SK-N-SH treated with all-trans-retinoic acid at 6 μM for 48 hours (cell line): ENCODE measurements around the gene BEX3.

Experiments used
- ARNTL ChIP-seq: fragments of 450-650 bp; formaldehyde crosslinking; IDR thresholded peaks from 2 replicates; pipeline ENCODE4 v1.5.0; 2020; ENCODE audit warnings: low read depth, mild to moderate bottlenecking, moderate library complexity, borderline replicate concordance
- ESRRG ChIP-seq: fragments of 250-450 bp; sonication (Bioruptor Pico); IDR thresholded peaks from 2 replicates; pipeline ENCODE4 v1.6.1; 2021; ENCODE audit warnings: mild to moderate bottlenecking
- GLIS3 ChIP-seq: fragments of 250-450 bp; sonication (Bioruptor Pico); IDR thresholded peaks from 2 replicates; pipeline ENCODE4 v1.5.0; 2020; ENCODE audit warnings: mild to moderate bottlenecking, moderate library complexity
- POU6F1 ChIP-seq: fragments of 250-450 bp; sonication (Bioruptor Pico); IDR thresholded peaks from 2 replicates; pipeline ENCODE4 v1.8.0; 2021; ENCODE audit warnings: low read depth, mild to moderate bottlenecking, moderate library complexity, borderline replicate concordance
- SNAI2 ChIP-seq: fragments of 250-450 bp; sonication (Bioruptor Pico); IDR thresholded peaks from 2 replicates; pipeline ENCODE4 v1.5.0; 2020; ENCODE audit warnings: mild to moderate bottlenecking, moderate library complexity
- TOX ChIP-seq: fragments of 250-450 bp; sonication (Bioruptor Pico); IDR thresholded peaks from 2 replicates; pipeline ENCODE4 v1.8.0; 2021; ENCODE audit warnings: mild to moderate bottlenecking, moderate library complexity, borderline replicate concordance
- ZFP30 ChIP-seq: fragments of 450-650 bp; formaldehyde crosslinking; IDR thresholded peaks from 2 replicates; pipeline ENCODE4 v1.5.0; 2022; ENCODE audit warnings: mild to moderate bottlenecking, moderate library complexity
- ZNF70 ChIP-seq: fragments of 450-650 bp; formaldehyde crosslinking; IDR thresholded peaks from 2 replicates; pipeline ENCODE4 v1.5.0; 2020; ENCODE audit warnings: mild to moderate bottlenecking, moderate library complexity
- ZNF8 ChIP-seq: fragments of 450-650 bp; formaldehyde crosslinking; IDR thresholded peaks from 2 replicates; pipeline ENCODE4 v1.5.0; 2020; ENCODE audit warnings: mild to moderate bottlenecking, moderate library complexity
- TF ChIP-seq, protein P1 (sequence below): fragments of 250-450 bp; sonication (Bioruptor Pico); IDR thresholded peaks from 2 replicates; pipeline ENCODE4 v1.8.0; 2020; ENCODE audit warnings: mild to moderate bottlenecking, moderate library complexity, borderline replicate concordance
- TF ChIP-seq, protein P2 (sequence below): fragments of 250-450 bp; sonication (Bioruptor Pico); IDR thresholded peaks from 2 replicates; pipeline ENCODE4 v1.5.1; 2020; ENCODE audit warnings: low read depth, mild to moderate bottlenecking, moderate library complexity
- TF ChIP-seq, protein P3 (sequence below): fragments of 250-450 bp; sonication (Bioruptor Pico); IDR thresholded peaks from 2 replicates; pipeline ENCODE4 v1.5.0; 2020; ENCODE audit warnings: mild to moderate bottlenecking, moderate library complexity

DNA sequence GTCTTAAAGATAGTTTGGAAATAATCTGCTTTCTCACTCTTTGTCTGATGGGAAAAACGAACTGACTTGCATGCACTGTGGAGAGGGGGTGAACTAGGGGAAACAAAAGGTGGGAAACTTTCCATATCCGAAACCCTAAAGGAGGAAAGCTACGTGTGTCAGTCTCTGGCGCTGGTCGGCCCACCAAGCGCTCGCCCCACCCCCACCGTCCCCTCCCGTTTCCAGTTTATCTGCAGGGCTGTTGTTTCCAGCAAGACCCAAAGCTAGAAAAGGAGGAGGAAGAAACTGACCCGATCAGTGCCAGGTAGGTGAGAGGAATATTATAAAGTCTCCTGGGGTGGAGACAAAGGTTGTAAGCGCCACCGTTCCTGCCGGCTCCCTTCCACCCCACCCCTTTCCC lies 19.5 kb upstream of the BEX3 start:
- TF ChIP-seq, protein P1, sequence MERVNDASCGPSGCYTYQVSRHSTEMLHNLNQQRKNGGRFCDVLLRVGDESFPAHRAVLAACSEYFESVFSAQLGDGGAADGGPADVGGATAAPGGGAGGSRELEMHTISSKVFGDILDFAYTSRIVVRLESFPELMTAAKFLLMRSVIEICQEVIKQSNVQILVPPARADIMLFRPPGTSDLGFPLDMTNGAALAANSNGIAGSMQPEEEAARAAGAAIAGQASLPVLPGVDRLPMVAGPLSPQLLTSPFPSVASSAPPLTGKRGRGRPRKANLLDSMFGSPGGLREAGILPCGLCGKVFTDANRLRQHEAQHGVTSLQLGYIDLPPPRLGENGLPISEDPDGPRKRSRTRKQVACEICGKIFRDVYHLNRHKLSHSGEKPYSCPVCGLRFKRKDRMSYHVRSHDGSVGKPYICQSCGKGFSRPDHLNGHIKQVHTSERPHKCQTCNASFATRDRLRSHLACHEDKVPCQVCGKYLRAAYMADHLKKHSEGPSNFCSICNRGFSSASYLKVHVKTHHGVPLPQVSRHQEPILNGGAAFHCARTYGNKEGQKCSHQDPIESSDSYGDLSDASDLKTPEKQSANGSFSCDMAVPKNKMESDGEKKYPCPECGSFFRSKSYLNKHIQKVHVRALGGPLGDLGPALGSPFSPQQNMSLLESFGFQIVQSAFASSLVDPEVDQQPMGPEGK = no peak
- TF ChIP-seq, protein P2, sequence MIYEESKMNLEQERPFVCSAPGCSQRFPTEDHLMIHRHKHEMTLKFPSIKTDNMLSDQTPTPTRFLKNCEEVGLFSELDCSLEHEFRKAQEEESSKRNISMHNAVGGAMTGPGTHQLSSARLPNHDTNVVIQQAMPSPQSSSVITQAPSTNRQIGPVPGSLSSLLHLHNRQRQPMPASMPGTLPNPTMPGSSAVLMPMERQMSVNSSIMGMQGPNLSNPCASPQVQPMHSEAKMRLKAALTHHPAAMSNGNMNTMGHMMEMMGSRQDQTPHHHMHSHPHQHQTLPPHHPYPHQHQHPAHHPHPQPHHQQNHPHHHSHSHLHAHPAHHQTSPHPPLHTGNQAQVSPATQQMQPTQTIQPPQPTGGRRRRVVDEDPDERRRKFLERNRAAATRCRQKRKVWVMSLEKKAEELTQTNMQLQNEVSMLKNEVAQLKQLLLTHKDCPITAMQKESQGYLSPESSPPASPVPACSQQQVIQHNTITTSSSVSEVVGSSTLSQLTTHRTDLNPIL (CRISPR knock-in tag) = no peak
- no peak for TF ChIP-seq ZNF8 (CRISPR knock-in tag)
- no peak for TF ChIP-seq ARNTL (CRISPR knock-in tag)
- no peak for TF ChIP-seq ZFP30
- TF ChIP-seq SNAI2 (CRISPR knock-in tag) = no peak
- TF ChIP-seq TOX = no peak
- TF ChIP-seq POU6F1 = no peak
- TF ChIP-seq ESRRG (CRISPR knock-in tag) = no peak
- no peak for TF ChIP-seq ZNF70 (CRISPR knock-in tag)
- no peak for TF ChIP-seq GLIS3 (CRISPR knock-in tag)
- TF ChIP-seq, protein P3, sequence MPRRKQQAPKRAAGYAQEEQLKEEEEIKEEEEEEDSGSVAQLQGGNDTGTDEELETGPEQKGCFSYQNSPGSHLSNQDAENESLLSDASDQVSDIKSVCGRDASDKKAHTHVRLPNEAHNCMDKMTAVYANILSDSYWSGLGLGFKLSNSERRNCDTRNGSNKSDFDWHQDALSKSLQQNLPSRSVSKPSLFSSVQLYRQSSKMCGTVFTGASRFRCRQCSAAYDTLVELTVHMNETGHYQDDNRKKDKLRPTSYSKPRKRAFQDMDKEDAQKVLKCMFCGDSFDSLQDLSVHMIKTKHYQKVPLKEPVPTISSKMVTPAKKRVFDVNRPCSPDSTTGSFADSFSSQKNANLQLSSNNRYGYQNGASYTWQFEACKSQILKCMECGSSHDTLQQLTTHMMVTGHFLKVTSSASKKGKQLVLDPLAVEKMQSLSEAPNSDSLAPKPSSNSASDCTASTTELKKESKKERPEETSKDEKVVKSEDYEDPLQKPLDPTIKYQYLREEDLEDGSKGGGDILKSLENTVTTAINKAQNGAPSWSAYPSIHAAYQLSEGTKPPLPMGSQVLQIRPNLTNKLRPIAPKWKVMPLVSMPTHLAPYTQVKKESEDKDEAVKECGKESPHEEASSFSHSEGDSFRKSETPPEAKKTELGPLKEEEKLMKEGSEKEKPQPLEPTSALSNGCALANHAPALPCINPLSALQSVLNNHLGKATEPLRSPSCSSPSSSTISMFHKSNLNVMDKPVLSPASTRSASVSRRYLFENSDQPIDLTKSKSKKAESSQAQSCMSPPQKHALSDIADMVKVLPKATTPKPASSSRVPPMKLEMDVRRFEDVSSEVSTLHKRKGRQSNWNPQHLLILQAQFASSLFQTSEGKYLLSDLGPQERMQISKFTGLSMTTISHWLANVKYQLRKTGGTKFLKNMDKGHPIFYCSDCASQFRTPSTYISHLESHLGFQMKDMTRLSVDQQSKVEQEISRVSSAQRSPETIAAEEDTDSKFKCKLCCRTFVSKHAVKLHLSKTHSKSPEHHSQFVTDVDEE (CRISPR knock-in tag) = no peak
